Astrocyte of the cerebellum (primary cell): ENCODE results near the gene CCRL2.
"Not testable (repeated sequence)": the region's sequence is repeated elsewhere in the genome, so short reads cannot be mapped to it uniquely, and the experiment has no call there.

Source experiments
- DNase-seq: peaks from one replicate; pipeline ENCODE4 v3.0.0-alpha.2; 2011; ENCODE audit warnings: low read depth
- H3K4me3 ChIP-seq: 2 replicates; pipeline ENCODE4 v1.5.1; 2011; ENCODE audit warnings: mild to moderate bottlenecking, low read depth, low read length, moderate library complexity
- in situ Hi-C: cut with HindIII; loops from 2 replicates; pipeline ENCODE4 v1.10.0; 2017; ENCODE audit warnings: low sequenced_read_pairs
- TF ChIP-seq, protein P1 (sequence below): IDR thresholded peaks from 2 replicates; pipeline ENCODE4 v1.5.1; 2012; ENCODE audit warnings: low read length, low read depth, moderate library complexity, mild to moderate bottlenecking; ENCODE audit errors: missing control alignments

Gene CCRL2

DNA sequence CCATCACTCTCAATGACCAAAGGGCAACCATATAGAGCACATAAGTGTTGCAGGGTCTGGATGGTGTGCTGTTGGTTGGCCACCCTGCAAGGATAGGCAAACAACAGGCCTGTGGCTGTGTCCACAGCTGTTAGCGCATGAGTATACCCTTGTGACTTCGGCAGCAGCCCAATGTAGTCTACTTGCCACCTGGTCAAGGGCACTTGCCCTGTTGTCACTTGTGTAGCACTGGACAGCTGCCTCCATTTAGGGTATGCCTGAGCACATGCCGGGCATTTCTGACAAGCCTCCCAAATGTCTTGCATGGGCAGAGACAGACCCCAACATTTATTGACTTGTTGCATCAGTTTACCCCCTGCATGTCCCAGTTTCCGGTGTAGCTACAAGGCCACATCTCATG, 12.8 kb downstream of the CCRL2 start:
- no peak for DNase-seq
- in situ Hi-C loops = no loop called here
- TF ChIP-seq, protein P1, sequence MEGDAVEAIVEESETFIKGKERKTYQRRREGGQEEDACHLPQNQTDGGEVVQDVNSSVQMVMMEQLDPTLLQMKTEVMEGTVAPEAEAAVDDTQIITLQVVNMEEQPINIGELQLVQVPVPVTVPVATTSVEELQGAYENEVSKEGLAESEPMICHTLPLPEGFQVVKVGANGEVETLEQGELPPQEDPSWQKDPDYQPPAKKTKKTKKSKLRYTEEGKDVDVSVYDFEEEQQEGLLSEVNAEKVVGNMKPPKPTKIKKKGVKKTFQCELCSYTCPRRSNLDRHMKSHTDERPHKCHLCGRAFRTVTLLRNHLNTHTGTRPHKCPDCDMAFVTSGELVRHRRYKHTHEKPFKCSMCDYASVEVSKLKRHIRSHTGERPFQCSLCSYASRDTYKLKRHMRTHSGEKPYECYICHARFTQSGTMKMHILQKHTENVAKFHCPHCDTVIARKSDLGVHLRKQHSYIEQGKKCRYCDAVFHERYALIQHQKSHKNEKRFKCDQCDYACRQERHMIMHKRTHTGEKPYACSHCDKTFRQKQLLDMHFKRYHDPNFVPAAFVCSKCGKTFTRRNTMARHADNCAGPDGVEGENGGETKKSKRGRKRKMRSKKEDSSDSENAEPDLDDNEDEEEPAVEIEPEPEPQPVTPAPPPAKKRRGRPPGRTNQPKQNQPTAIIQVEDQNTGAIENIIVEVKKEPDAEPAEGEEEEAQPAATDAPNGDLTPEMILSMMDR = no peak
- H3K4me3 ChIP-seq = no peak overlapping the region

DNA sequence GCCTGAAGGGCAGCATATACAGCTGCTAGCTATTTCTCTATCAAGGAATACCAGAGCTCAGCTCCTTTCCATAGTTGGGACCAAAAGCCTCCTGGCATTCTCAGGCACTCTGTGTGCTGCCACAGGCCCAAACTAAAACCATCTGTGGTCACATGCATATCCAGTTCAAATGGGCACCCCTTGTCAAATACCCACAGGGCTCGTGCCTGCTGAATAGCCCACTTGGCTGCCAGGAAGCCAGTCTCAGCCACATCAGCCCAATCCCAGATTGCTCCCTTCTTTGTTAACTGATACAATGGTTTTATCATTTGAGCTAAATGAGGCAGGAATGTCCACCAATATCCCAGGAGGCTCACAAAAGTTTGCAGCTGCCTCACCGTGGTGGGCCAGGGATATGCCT, 13.9 kb downstream of the CCRL2 start:
- TF ChIP-seq, protein P1 = no peak
- in situ Hi-C loops = no loop called here
- no peak for DNase-seq
- H3K4me3 ChIP-seq = no peak overlapping the region

DNA sequence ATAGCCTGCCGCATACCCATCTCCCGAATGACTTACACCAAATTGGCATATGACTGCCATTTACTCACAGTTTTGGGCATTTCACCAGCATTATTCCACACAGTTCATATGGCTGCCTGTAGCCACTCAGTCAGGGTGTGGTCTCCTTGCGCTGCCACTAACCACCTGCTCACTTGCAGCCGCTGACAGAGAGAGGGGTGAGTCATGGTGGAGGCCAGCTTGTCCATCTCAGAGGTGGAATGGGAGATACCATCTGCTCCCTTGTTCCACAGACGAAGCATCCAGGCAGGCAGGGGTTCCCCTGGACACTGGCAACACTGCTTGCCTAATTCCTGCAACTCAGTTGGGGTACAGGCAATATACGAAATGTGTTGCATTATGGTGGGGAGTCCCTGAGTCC, 15.6 kb downstream of the CCRL2 start:
- H3K4me3 ChIP-seq = no peak overlapping the region
- in situ Hi-C loops = no loop called here
- no peak for DNase-seq
- TF ChIP-seq, protein P1 = no peak

DNA sequence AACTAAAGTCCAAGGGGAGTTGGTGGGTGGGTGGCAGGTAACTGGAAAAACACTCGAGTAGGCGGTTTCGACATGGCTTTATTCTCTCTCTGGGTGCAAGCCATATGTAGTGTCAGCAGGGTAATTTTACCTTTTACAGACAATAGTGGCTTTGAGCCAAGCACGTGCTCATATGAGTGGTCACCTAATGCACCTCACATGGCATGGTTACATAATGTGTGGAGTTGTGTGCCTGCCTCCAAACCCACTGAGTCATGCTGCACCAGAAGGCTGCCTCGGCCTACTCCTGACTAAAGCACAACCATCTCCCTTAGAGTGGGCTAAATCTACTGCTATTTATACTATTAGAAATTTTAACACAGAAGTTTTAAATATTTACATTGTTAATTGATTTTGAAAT, 16.5 kb downstream of the CCRL2 start:
- DNase-seq = no peak
- TF ChIP-seq, protein P1 = no peak
- in situ Hi-C loops = no loop called here
- no peak overlapping the region for H3K4me3 ChIP-seq

DNA sequence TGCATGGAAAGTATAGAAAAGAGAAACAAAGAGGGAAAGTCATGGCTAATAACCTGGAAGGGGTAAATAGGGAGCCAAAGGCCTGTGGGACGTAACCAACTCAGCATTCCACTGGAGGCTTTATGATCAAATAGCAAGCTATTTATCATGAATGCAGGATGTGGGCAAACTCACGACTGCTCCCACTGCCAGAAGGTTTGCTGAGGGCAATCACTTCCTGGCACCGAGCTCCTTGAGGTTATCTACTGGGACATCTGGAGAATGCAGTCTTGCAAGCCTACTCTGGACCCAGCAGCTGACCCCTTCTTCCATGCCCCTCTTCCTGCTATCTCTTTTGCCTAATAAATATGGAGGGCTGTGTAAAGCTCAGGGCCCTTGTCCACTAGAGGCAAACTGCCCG, 19.4 kb downstream of the CCRL2 start:
- DNase-seq, in situ Hi-C loops, H3K4me3 ChIP-seq: not testable (repeated sequence)

DNA sequence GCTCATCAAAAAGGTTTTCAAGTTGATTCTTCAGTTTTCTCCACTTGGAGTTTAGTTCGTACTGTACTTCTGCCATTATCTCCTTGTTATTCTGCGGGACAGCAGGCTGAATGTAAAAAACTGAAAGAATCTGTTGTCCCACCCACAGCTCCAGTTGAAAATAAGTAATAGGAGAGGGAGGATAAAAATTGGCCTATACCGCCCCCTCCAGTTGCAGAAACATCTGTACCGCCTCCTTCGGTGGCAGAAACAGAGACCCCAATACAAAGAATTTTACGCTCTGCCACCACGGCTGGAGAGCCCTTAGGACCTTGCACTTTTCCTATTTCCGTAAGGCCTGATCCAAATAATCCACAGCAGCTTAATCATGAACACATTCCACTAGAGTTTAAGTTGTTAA, 20.3 kb downstream of the CCRL2 start:
- H3K4me3 ChIP-seq, DNase-seq, in situ Hi-C loops: not testable (repeated sequence)

DNA sequence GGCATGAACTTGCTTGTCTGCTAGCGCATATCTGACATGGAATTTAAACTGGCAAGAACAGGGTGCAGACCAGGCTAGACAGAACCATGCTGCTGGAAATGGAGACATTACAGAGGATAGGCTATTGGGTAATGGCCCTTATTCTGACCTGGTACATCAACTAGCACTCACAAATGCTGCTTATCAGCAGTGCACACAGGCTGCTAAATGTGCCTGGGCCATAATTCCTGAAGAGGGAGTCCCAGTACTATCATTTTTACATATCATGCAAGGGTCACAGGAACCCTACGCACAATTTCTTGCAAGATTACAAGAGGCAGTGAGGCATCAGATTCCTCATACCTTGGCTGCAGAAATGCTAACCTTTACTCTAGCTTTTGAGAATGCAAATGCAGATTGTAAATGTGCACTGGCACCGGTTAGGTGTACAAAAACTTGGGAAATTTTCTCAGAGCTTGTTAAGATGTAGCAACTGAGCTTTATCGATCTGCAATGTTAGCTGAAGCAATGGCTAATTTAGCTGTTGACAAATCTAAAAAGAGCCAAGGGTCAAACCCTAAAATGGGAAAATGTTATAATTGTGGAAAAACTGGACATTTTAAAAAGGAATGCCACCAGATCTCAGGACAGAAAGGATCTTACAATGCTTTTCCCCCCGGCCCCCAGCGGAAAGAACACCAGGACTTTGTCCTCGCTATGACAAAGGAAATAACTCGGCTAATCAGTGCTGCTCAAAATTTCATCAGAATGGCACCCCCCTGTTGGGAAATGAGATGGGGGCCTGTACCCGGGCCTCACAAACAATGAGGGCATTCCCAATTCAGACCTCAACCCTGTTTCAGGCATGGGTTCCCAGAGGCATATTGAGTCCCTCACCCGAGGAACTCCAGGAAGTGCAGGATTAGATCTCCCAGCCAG, 21.1 kb downstream of the CCRL2 start:
- DNase-seq = no peak
- TF ChIP-seq, protein P1 = no peak
- no peak overlapping the region for H3K4me3 ChIP-seq
- in situ Hi-C loops = no loop called here
